AG10803 (cell line): ENCODE measurements around the gene TMEM59L.

Source experiments
- DNase-seq: peaks from one replicate; pipeline ENCODE4 v3.0.0; 2010; ENCODE audit warnings: low read depth
- H3K4me3 ChIP-seq: 2 replicates; pipeline ENCODE4 v1.5.1; 2011; ENCODE audit warnings: mild to moderate bottlenecking, low read length, control low read depth
- CTCF ChIP-seq: conservative IDR thresholded peaks from 2 replicates; pipeline ENCODE4 v1.5.1; 2011; ENCODE audit warnings: mild to moderate bottlenecking, low read length, control low read depth, inconsistent platforms

TMEM59L gene

DNA sequence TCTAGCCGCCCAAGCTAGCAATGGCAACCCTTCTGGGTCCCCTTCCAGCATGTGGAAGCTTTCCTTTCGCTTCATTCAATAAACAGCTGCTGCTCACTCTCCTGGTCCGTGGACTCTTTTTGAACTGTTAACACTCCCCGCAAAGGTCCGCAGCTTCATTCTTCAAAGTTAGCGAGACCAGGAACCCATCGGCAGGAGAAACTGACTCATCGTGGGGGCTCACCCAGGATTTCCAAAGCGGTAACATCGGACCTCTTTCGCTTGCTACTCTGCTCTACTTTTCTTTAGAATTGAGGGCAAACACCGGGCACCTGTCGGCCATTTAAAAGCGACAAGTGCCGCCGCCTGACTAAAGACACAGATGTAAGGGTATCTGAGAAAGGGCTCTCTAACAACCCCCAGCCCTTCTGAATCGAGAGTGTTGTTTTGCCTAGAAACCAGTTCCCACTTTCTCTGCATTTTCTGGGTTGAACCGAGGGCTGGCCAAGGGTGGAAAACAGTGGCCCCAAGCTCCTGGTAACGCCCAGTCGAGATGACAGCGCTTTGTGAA lies 35.2 kb upstream of the TMEM59L start:
- no peak overlapping the region for H3K4me3 ChIP-seq
- DNase-seq = no peak
- TF ChIP-seq CTCF = no peak

DNA sequence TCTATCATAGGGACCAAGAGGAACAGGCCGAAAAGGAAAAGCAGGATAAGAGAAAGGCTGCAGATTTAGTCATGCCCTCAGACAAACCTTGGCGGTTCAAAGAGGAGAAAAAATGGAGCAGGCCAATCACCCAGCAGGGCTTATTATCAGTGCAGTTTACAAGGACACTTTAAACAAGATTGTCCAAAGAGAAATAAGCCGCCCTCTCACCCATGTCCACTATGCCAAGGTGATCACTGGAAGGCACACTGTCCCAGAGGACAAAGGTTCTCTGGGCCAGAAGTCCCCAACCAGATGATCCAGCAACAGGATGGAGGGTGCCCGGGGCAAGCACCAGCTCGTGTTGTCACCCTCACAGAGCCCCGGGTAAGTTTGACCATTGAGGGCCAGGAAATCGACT lies 32.4 kb upstream of the TMEM59L start:
- TF ChIP-seq CTCF = no peak
- DNase-seq = no peak
- H3K4me3 ChIP-seq = no peak overlapping the region

DNA sequence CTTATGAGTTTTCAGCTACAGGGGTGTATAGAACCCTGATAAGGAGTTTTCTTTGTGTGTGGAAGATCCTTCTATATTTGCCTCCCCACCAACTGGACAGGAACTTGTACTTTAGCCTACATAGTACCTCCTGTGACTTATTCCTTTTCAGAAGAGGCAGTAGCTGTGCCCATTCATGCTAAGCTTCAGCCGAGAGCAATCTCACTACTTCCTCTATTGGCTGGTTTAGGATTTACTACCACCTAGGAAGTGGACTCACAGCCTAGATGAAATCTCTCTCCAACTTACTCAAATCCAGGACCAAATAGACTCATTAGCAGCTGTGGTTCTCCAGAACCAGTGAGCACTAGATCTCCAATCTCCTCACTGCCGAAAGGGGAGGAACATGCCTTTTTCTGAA lies 26.4 kb upstream of the TMEM59L start:
- no peak overlapping the region for H3K4me3 ChIP-seq
- TF ChIP-seq CTCF = no peak
- DNase-seq = no peak

- H3K4me3 ChIP-seq = no peak overlapping the region
- no peak for DNase-seq
- TF ChIP-seq CTCF = no peak
Observed at GRCh38 chr19:18587561-18587960, 25.1 kb upstream of the TMEM59L start.

DNA sequence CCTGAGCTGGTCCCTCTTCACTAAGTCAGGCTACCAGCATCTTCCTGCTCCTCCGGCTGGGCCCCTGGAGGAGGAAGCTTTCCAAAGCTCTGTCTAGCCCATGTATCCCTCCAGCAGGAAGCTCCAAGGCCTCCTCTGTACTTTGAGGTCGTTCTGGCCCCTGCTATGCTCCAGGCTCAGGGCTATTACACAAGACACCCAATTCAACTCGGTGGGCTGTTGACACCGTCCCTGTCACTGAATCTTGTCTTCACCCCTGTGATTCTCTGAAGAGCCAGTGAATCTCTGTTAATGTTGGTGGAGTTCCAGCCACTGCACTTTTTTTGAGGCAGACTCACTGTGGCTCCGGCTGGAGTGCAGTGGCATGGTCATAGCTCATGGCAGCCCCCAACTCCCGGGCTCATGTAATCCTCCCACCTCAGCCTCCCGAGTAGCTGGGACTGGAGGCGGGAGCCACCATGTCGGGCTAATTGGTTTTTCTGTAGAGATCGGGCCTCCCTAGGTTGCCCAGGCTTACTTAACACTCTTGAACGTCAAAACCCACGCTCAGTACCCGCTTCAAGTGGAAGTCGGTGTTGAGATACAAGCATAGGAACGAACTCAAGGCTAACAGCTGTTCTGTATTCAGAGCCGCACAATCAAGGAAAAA lies 24.6 kb upstream of the TMEM59L start:
- no peak for DNase-seq
- no peak for TF ChIP-seq CTCF
- H3K4me3 ChIP-seq = peak overlapping the region; percentile 76

DNA sequence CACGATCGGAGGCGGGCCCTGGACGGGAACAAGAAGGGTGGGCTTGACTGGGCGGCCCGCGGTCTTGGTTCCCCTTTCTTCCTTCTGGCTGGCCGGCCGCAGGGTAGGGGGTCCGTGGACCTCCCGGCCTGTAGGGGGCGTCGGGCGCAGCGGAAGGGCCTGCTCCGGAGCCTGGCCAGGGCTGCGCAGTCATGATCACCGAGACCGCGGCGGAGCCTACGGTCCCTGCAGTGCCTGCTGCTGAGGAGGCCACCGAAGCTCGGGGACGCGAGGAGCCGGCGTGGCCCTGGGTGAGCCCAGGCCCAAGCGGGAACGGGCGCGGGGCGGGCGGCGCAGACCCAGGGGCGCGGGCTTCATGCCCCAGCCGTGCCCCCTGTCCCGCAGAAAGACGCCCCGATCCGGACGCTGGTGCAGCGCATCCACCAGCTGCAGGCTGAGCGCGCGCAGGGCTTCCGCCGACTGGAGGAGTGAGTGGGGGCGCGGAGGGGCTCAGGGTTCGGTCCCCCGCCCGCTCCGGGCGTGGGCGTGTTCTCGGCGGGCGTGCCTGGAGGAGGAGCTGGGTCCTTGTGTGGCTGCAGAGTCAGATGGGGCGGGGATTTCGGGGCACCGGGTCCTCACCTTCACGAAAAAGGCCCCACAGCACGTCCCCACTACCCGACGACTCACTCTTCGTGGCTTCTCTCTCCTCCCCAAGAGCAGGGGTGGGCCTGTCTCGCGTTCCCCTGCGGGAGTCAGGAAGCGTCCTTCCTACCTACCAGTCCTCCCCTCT lies 23.9 kb upstream of the TMEM59L start, which contains the start of gene REX1BD:
Gene REX1BD, plus strand, starts transcription at position 188 of the 769 bp plus-strand sequence. Its CDS starts 4 bp downstream, at position 192.
- peak; percentile 76 for DNase-seq
- H3K4me3 ChIP-seq = peak within 1 kb of the TSS; percentile 76
- peak; percentile 63 for TF ChIP-seq CTCF
